Chondrocyte (in vitro differentiated cells): ENCODE measurements around the gene RAD18. TPM values are rescaled to one million over a fixed set of nuclear protein-coding genes. Genes with fewer than 3 reads are reported as not detected.

Experiments used
- DNase-seq: peaks from one replicate; pipeline ENCODE4 v3.0.0; 2021; ENCODE audit warnings: mixed read lengths, low spot score
- H3K27ac Mint-ChIP-seq: one replicate; pipeline ENCODE4 v1.8.0; 2021; ENCODE audit warnings: mild to moderate bottlenecking, moderate library complexity, mixed read lengths; ENCODE audit not compliant: unreplicated experiment
- H3K27me3 Mint-ChIP-seq: 2 replicates; pipeline ENCODE4 v1.8.0; 2021; ENCODE audit warnings: low read depth, mixed read lengths
- H3K36me3 Mint-ChIP-seq: 2 replicates; pipeline ENCODE4 v1.8.0; 2021; ENCODE audit warnings: low read depth, mixed read lengths
- H3K4me1 Mint-ChIP-seq: 2 replicates; pipeline ENCODE4 v1.8.0; 2021; ENCODE audit warnings: low read depth, mild to moderate bottlenecking, mixed read lengths
- H3K4me3 Mint-ChIP-seq: one replicate; pipeline ENCODE4 v1.8.0; 2021; ENCODE audit warnings: mild to moderate bottlenecking, moderate library complexity, mixed read lengths; ENCODE audit not compliant: unreplicated experiment
- H3K9me3 Mint-ChIP-seq: 2 replicates; pipeline ENCODE4 v1.8.0; 2021; ENCODE audit warnings: low read depth, mixed read lengths
- total RNA-seq: library from RNA; stranded (reverse); gene quantifications from 3 replicates; pipeline ENCODE4 v1.2.1, GENCODE V29; 2021
- TF ChIP-seq, protein P1 (sequence below): fragments of 200-600 bp; sonication (generic); IDR thresholded peaks from 2 replicates; pipeline ENCODE4 v1.5.0; 2021; ENCODE audit warnings: antibody characterized with exemption, mild to moderate bottlenecking, moderate library complexity

RAD18 gene
- total RNA-seq, 1 donor from 2014 or later, result 9.7 TPM

DNA sequence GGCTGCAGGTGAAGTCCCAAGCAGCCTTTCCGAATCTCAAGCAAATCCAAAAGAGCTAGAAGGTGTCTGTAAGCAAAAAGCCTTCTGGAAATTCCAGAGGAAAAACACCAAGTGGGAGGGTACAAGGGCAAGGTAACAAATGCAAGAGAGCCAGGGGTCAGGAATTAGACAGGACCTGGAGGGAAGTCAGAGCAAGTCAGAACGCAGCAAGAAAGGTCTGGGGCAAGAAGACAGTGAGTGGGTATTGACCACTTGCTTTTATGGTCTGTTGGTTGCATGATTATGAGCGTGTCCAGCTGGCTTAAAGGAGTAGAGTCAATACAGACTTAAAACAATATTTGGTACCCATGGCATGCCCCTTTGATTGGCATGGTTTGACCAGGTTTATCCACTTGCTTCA lies 127.2 kb downstream of the RAD18 start:
- no peak for DNase-seq
- H3K9me3 Mint-ChIP-seq, result no peaks in the 10 kb centered on the region
- no peaks in the 10 kb centered on the region for H3K27me3 Mint-ChIP-seq
- H3K27ac Mint-ChIP-seq, result no peak overlapping the region
- peaks cover 14% of the 10 kb centered on the region for H3K4me1 Mint-ChIP-seq
- TF ChIP-seq, protein P1, sequence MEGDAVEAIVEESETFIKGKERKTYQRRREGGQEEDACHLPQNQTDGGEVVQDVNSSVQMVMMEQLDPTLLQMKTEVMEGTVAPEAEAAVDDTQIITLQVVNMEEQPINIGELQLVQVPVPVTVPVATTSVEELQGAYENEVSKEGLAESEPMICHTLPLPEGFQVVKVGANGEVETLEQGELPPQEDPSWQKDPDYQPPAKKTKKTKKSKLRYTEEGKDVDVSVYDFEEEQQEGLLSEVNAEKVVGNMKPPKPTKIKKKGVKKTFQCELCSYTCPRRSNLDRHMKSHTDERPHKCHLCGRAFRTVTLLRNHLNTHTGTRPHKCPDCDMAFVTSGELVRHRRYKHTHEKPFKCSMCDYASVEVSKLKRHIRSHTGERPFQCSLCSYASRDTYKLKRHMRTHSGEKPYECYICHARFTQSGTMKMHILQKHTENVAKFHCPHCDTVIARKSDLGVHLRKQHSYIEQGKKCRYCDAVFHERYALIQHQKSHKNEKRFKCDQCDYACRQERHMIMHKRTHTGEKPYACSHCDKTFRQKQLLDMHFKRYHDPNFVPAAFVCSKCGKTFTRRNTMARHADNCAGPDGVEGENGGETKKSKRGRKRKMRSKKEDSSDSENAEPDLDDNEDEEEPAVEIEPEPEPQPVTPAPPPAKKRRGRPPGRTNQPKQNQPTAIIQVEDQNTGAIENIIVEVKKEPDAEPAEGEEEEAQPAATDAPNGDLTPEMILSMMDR, result no peak
- no peaks in the 10 kb centered on the region for H3K36me3 Mint-ChIP-seq
- H3K4me3 Mint-ChIP-seq, result no peak overlapping the region

DNA sequence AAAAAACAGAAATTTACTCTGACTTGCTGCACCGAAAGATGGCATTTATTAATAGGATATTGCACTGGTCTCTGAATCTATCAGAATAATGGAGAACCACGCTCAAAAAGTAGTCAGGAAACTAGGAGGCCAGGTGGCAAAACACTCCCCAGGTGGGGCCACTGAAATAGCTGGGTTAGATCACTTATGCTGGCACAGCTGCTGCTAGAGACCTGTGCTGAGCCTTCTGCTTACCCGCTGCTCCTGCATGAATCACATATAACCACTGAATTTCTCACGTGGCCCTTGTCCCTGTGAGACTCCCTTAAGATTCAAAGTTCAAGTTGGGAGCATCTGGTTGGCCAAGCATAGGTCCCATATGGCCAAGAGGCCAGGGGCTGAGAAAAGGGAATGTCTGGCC lies 127.9 kb downstream of the RAD18 start:
- no peak for DNase-seq
- no peaks in the 10 kb centered on the region for H3K36me3 Mint-ChIP-seq
- H3K27ac Mint-ChIP-seq, result no peak overlapping the region
- H3K4me1 Mint-ChIP-seq, result peaks cover 10% of the 10 kb centered on the region
- no peaks in the 10 kb centered on the region for H3K9me3 Mint-ChIP-seq
- H3K4me3 Mint-ChIP-seq, result no peak overlapping the region
- TF ChIP-seq, protein P1, result no peak
- no peaks in the 10 kb centered on the region for H3K27me3 Mint-ChIP-seq

DNA sequence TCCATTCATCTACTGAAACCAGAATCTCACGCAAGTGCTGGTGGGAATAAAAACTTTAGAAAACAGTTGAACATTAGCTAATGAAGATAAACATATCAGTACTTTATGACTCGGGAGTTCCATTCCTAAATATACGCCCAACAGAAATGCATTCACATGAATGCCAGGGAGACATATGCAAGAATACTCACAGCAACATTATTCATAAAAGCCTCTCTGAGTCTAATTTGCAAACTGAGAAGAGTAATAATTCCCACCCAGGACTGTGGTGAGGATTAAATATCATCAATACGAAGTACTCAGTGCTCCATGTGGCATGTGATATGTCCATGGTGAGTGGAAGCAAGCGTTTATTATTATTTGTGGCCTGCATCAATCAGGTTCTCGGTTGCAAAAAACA lies 128.3 kb downstream of the RAD18 start:
- no peak for DNase-seq
- peaks cover 9% of the 10 kb centered on the region for H3K4me1 Mint-ChIP-seq
- no peaks in the 10 kb centered on the region for H3K9me3 Mint-ChIP-seq
- no peaks in the 10 kb centered on the region for H3K36me3 Mint-ChIP-seq
- no peaks in the 10 kb centered on the region for H3K27me3 Mint-ChIP-seq
- H3K4me3 Mint-ChIP-seq, result no peak overlapping the region
- TF ChIP-seq, protein P1, result no peak
- H3K27ac Mint-ChIP-seq, result no peak overlapping the region

DNA sequence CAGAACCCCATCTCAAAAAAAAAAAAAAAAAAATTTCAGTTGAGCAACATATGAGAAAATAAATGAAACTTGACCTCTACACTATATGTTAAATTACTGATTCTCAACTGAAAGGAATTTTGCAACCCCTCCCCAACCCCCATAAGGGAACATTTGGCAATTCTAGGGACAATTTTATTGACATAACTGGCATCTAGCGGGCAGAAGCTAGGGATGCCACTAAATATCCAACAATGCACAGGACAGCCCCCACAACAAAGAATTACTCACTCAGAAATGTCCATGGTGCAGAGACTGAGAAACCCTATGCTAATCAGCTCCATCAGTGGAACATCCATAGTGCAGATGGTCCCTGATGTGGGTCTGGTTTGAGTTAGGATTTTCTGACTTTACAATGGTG lies 135.6 kb downstream of the RAD18 start:
- no peak for DNase-seq
- Mint-ChIP-seq H3K27ac (no peak overlapping the region), H3K4me1 (peaks cover 4% of the 10 kb centered on the region), H3K36me3 (no peaks in the 10 kb centered on the region), H3K27me3 (no peaks in the 10 kb centered on the region), H3K4me3 (no peak overlapping the region), H3K9me3 (peaks cover under 1% of the 10 kb centered on the region)
- TF ChIP-seq, protein P1, result no peak

Other genes starting within 250 kb of the RAD18 start
- not detected in 3 replicates for gene CAV3, start 229.7 kb downstream of the RAD18 start, total RNA-seq
- gene OXTR, start 193.9 kb downstream of the RAD18 start, total RNA-seq, result 48.5 to 90.8 TPM (median 48.8 TPM) in 3 replicates